ENCODE data around the gene DSN1. TPM values are rescaled to one million over a fixed set of nuclear protein-coding genes. Genes with fewer than 3 reads are reported as not detected.

The DSN1 gene
- 20.5 and 23.0 TPM in 2 replicates for total RNA-seq

GRCh38 chr20:36773597-36774390 lies at the start of gene DSN1:
DSN1 (minus strand) TSS chr20:36773763; CDS start chr20:36771458, 2,305 bp downstream.

GRCh38 chr20:36745927-36746659 lies 27.5 kb downstream of the DSN1 start, which contains the start of gene NDRG3:
NDRG3 (minus strand) TSS chr20:36746090; CDS start chr20:36721735, 24,355 bp downstream.

Other genes with a start within 250 kb of the DSN1 start
- 149 and 162 TPM in 2 replicates for gene MYL9, start 232.2 kb downstream of the DSN1 start, total RNA-seq
- gene TGIF2, start 200.2 kb downstream of the DSN1 start, total RNA-seq = 4.1 and 14.1 TPM in 2 replicates
- 119 and 131 TPM in 2 replicates for gene RAB5IF, start 168.0 kb downstream of the DSN1 start, total RNA-seq
- not detected in 2 replicates for gene SLA2, start 127.6 kb downstream of the DSN1 start, total RNA-seq
- gene NDRG3, start 27.7 kb downstream of the DSN1 start, total RNA-seq = 18.7 and 28.2 TPM in 2 replicates
- gene TLDC2, start 102.4 kb upstream of the DSN1 start, total RNA-seq = not detected in 2 replicates
- 22.5 and 34.9 TPM in 2 replicates for gene SAMHD1, start 177.9 kb upstream of the DSN1 start, total RNA-seq

Data from myometrial cell (primary cell).